CD4-positive, alpha-beta T cell treated with Interleukin-15 for 4 hours (primary cell): ENCODE measurements around the gene RASL10A.

ENCODE experiments used
- DNase-seq: peaks from one replicate; pipeline ENCODE4 v3.0.0-alpha.2; 2020; ENCODE audit warnings: low spot score

RASL10A gene

GRCh38 chr22:29338398-29338797 is 22.9 kb upstream of the RASL10A start:
- no peak for DNase-seq

GRCh38 chr22:29337631-29338284 is 22.3 kb upstream of the RASL10A start:
- no peak for DNase-seq

- DNase-seq, result no peak
These were observed 21.4 kb upstream of the RASL10A start for GRCh38 chr22:29336751-29337490.

GRCh38 chr22:29335656-29336055 is 20.2 kb upstream of the RASL10A start:
- no peak for DNase-seq

- DNase-seq, result no peak
These were observed 19.3 kb upstream of the RASL10A start for GRCh38 chr22:29334696-29335344.

- no peak for DNase-seq
These were observed 18.7 kb upstream of the RASL10A start for GRCh38 chr22:29334148-29334547.

- DNase-seq, result no peak
These were observed 17.5 kb upstream of the RASL10A start for GRCh38 chr22:29332886-29333496.

- no peak for DNase-seq
These were observed 16.3 kb upstream of the RASL10A start for GRCh38 chr22:29331658-29332300.

GRCh38 chr22:29331213-29331612 is 15.7 kb upstream of the RASL10A start:
- DNase-seq, result no peak

- DNase-seq, result no peak
These were observed 15.3 kb upstream of the RASL10A start for GRCh38 chr22:29330753-29331152.

GRCh38 chr22:29330291-29330690 is 14.8 kb upstream of the RASL10A start:
- no peak for DNase-seq

GRCh38 chr22:29329581-29329980 is 14.1 kb upstream of the RASL10A start:
- no peak for DNase-seq

GRCh38 chr22:29328566-29329500 is 13.3 kb upstream of the RASL10A start:
- DNase-seq, result no peak

- no peak for DNase-seq
These were observed 12.6 kb upstream of the RASL10A start for GRCh38 chr22:29328055-29328454.

GRCh38 chr22:29327089-29327764 is 11.7 kb upstream of the RASL10A start:
- DNase-seq, result no peak

GRCh38 chr22:29326481-29326880 is 11.0 kb upstream of the RASL10A start:
- no peak for DNase-seq

- DNase-seq, result no peak
These were observed 10.4 kb upstream of the RASL10A start for GRCh38 chr22:29325785-29326315.

GRCh38 chr22:29325356-29325755 is 9.9 kb upstream of the RASL10A start:
- no peak for DNase-seq

- DNase-seq, result no peak
These were observed 8.1 kb upstream of the RASL10A start for GRCh38 chr22:29323641-29324040.

- no peak for DNase-seq
These were observed 5.0 kb upstream of the RASL10A start for GRCh38 chr22:29320546-29320945.
